HTERT RPE-1 (cell line): ENCODE measurements around the gene CATSPERD.

Source experiments
- in situ Hi-C: fragments of 300-500 bp; cut with MboI; formaldehyde crosslinking; loops from 4 replicates; pipeline ENCODE4 v1.14.3; 2020; ENCODE audit warnings: low sequenced_read_pairs

CATSPERD gene

DNA sequence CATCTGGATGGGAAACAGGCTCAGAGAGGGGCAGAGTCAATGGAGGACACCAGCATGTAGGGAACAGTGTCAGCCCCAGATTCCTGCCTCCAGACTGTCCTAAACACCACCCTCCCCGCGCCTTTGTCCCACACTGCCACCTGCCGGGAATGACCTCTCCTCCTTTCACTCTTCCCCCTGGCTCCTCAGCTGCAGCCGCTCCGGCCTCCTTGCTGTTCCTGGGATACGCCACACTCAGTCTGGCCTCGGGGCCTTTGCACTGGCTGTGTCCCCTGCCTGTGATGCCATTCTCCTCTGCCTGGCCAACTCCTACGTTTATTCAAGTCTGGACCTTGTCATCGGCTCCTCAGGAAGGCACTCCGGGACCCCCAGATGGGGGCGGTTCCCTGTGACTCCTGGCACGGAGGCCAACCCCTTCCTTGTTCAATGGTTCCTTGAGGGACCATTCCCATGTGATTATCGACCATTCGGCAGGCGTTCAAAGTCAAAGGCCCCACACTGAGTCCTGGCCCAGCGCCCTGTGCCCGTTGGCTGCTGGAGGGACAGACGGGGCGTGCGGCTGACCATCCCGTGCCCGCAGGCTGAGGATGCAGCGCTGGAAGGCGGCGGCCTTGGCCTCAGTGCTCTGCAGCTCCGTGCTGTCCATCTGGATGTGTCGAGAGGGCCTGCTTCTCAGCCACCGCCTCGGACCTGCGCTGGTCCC is 103.3 kb downstream of the CATSPERD start:
- in situ Hi-C loops, result no loop called here

DNA sequence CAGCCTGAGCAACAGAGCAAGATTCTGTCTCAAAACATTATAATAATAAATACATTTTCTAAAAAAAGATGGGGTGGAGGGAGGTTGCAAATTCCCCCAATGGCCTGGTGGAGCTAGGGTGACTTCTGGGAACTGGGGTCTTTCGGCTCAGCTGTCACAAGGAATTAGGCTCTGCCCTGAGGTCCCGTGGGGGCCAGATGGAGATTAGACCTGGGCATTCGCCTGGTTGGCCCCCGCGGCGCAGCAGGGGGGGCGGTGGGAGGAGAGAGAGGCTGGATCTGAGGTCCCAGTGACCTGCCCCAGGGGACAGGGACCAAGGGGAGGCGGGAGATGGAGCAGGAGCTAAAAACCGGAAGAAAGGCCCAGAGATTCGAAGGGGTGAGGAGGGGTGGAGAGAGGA is 104.3 kb downstream of the CATSPERD start:
- in situ Hi-C loops, result no loop called here

DNA sequence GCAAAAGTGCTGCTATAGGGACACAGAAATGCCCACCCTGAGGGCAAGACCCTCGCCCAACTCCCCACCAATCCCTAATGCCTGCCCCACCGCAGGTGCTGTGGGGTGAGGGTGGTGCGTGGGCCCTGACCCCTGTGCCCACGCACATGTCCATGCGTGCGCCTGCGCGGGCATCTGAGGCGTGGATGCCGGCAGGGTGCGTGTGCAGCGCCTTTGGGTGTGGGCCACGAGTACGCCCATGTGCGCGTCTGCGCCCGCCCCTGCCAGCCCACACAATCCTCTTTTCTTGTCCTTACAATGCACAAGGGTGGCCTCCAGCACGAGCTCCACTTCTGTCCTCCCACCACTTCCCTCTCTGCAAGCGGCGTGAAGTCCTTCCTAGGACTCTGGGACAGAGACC is 104.7 kb downstream of the CATSPERD start:
- in situ Hi-C loops, result no loop called here

DNA sequence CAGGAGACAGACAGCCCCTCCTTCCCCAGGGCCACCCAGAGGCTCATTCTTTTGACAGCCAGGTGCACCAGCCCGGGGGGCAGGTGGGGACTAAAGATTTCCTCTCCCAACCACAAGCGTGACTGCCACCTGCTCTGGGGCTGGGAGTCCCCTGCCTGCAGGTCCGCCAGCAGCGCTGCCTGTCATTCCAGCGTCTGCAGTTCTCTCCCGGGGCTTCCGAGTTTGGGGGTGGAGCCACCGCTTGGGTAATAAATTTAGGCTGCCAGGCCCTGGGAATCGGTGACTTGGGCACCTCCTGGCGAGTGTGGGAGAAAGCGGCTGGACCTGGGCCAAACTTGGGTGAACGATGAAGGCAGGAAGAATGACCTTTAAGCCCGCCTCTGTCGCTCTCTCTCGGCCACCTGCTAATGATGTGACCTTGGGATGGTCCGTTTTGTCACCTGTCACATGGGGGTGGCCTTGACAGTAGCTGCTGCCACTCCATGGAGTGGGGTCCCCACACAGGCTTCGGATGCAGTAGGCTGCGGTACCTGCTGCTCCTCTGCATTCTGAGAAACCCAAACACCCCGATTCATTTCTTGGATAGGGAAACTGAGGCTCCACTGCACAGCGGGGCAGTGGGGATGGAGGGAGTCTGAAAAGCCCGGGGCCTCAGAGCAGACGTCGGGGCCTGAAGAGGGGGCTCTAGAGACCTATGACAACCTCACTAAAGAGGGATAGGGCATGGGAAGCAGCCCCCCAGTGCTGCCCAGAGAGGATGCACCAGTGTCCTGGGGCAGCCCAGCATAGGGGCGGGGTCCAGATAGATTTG is 106.3 kb downstream of the CATSPERD start:
- in situ Hi-C loops, result no loop called here

DNA sequence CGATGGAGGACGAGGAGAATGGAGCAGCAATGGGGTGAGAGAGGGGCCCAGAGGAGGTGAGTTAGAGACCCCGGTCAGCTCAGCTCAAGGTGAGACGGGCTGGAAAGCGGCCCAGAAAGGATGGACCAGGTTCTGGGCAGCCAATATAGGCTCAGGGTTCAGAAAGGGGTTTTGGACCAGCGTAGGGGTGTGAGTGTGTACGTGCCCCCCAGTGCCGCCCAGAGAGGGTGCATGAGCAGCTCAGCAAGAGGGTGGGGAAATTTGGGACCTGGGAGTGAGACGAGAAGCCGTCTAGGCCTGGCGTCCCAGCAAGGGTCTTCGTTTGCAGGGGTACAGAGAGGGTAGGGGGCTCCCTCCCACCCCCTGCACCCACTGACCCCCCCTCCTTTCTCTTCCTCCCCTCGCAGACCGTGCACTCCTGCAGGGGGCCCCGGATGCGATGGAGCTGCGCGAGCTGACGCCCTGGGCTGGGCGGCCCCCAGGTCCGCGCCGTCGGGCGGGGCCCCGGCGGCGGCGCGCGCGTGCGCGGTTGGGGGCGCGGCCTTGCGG is 107.0 kb downstream of the CATSPERD start:
- in situ Hi-C loops, result no loop called here

DNA sequence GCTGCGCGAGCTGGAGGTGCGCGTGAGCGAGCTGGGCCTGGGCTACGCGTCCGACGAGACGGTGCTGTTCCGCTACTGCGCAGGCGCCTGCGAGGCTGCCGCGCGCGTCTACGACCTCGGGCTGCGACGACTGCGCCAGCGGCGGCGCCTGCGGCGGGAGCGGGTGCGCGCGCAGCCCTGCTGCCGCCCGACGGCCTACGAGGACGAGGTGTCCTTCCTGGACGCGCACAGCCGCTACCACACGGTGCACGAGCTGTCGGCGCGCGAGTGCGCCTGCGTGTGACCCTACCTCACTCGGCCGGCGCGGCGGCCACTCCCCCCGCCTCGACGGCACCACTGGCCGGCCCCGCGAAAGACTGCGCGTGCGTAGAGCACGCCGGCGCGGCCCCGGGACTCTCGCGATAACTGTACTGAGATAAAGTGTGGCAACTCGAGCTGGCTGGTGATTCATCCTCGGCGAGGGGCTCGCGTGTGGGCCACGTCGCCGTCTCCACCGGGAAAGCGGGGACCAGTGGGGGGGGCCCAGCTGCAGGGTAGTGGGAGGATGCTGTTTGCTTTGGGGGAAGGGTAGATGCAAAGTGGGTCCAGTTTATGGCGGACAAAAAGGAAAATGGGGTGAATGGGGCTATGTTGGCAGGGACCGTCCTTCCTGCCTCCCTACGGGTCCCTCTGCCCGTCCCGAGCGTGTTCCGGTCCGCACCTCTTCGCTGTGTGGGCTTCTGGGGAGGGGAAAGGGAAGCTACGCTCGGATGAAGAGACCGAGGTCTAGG is 107.6 kb downstream of the CATSPERD start:
- in situ Hi-C loops, result no loop called here
